Breast epithelium (tissue), 4 donors: ENCODE data around the gene HOXD13. TPM values are rescaled to one million over a fixed set of nuclear protein-coding genes. Genes with fewer than 3 reads are reported as not detected.

Experiments used
- DNase-seq, 2 donors: peaks; one replicate each; pipeline ENCODE4 v3.0.0-alpha.2; 2019; ENCODE audit warnings: low spot score in 2 of 2
- H3K27ac ChIP-seq, 2 donors: fragments of 200-600 bp; sonication (generic) in 1 of 2; one replicate each; pipeline ENCODE4 v1.5.1; 2016 to 2019; ENCODE audit warnings: mild to moderate bottlenecking in 1 of 2
- H3K27me3 ChIP-seq, 2 donors: fragments of 200-600 bp; sonication (generic) in 1 of 2; one replicate each; pipeline versions ENCODE4 v1.5.1 to v1.6.0; 2017 to 2019; ENCODE audit warnings: control low read depth in 1 of 2, mild to moderate bottlenecking in 1 of 2
- H3K36me3 ChIP-seq: fragments of 200-600 bp; one replicate; pipeline ENCODE4 v1.5.1; 2019
- H3K4me1 ChIP-seq, 2 donors: fragments of 200-600 bp; sonication (generic); one replicate each; pipeline ENCODE4 v1.5.1; 2016 to 2019; ENCODE audit warnings: control low read depth in 1 of 2
- H3K4me3 ChIP-seq, 3 donors: fragments of 200-600 bp; sonication (generic); 1 replicate in 2 of 3; 2 replicates in 1 of 3; pipeline ENCODE4 v1.5.1; 2016 to 2019; ENCODE audit warnings: mild to moderate bottlenecking in 3 of 3, moderate library complexity in 2 of 3
- H3K9me3 ChIP-seq, 2 donors: fragments of 200-600 bp; sonication (generic) in 1 of 2; one replicate each; pipeline ENCODE4 v1.5.1; 2016 to 2019; ENCODE audit warnings: control low read depth in 1 of 2
- POLR2A ChIP-seq: fragments of 450-650 bp; IDR thresholded peaks from one replicate; pipeline ENCODE4 v1.6.1; 2016; ENCODE audit warnings: antibody characterized with exemption, mild to moderate bottlenecking, moderate library complexity
- POLR2AphosphoS5 ChIP-seq, 3 donors: sonication (generic); formaldehyde crosslinking; IDR thresholded peaks; one replicate each; pipeline ENCODE4 v1.6.1; 2017; ENCODE audit warnings: antibody characterized with exemption in 3 of 3
- intact Hi-C: fragments of 100-400 bp; cut with DNase I; formaldehyde crosslinking; loops from one replicate; pipeline ENCODE4 v1.15.1; 2023; ENCODE audit warnings: low total_unique reads
- total RNA-seq, 3 donors: library from RNA; depleted of rRNA; stranded (reverse); fragments of >200 nt; gene quantifications; one replicate each; pipeline ENCODE4 v1.1.0, GENCODE V29; 2016
- TF ChIP-seq, protein P1 (sequence below), 3 donors: fragments of 450-650 bp; IDR thresholded peaks; one replicate each; pipeline ENCODE4 v1.5.1; 2016 to 2017; ENCODE audit warnings: antibody characterized with exemption in 3 of 3, mild to moderate bottlenecking in 3 of 3, moderate library complexity in 3 of 3

HOXD13 gene
- total RNA-seq, 3 donors from 2014 or later, result not detected

DNA sequence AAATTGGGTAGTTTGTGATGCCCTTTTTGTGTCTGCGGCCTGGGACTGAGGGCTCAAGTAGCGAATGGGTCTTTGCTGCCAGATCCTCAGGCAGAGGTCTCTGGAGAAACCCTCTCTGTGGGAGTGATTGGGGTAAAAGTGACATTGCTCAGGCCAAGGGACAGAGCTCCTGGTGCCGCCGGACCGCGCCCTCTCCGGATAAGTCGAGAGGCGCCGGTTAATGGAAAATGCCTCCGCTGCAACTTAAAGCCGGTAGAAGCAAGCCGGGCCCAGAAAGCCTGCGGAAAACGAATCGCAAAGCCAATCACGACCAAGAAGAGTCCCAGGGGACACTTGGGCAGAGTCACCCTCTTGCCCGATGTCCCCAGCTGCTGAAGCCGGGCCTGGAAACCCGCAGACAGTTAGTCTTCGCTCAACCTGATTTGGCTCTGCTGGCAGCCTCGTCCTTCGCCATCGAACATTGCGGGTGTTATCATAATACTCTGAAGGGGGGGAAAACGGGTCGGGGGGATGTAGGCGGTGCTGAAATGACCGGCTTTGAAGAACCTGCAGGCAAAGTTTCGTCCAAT lies 6.7 kb downstream of the HOXD13 start:
- no peak for DNase-seq
- H3K4me3 ChIP-seq, result peak overlapping the region in 1 of 3 donors; percentile 33
- no peaks in the 10 kb centered on the region for H3K9me3 ChIP-seq
- TF ChIP-seq, protein P1, sequence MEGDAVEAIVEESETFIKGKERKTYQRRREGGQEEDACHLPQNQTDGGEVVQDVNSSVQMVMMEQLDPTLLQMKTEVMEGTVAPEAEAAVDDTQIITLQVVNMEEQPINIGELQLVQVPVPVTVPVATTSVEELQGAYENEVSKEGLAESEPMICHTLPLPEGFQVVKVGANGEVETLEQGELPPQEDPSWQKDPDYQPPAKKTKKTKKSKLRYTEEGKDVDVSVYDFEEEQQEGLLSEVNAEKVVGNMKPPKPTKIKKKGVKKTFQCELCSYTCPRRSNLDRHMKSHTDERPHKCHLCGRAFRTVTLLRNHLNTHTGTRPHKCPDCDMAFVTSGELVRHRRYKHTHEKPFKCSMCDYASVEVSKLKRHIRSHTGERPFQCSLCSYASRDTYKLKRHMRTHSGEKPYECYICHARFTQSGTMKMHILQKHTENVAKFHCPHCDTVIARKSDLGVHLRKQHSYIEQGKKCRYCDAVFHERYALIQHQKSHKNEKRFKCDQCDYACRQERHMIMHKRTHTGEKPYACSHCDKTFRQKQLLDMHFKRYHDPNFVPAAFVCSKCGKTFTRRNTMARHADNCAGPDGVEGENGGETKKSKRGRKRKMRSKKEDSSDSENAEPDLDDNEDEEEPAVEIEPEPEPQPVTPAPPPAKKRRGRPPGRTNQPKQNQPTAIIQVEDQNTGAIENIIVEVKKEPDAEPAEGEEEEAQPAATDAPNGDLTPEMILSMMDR (IDR thresholded peaks at IDR 0.05), result no peak
- TF ChIP-seq POLR2AphosphoS5 (IDR thresholded peaks at IDR 0.05) (no peak), POLR2A (no peak)
- intact Hi-C loops, result no loop called here
- H3K27ac ChIP-seq, result no peak overlapping the region
- H3K27me3 ChIP-seq, result peaks cover 29 to 100% of the 10 kb centered on the region in 2 donors
- H3K4me1 ChIP-seq, result peaks cover 0 to 6% of the 10 kb centered on the region in 2 donors
- no peaks in the 10 kb centered on the region for H3K36me3 ChIP-seq

DNA sequence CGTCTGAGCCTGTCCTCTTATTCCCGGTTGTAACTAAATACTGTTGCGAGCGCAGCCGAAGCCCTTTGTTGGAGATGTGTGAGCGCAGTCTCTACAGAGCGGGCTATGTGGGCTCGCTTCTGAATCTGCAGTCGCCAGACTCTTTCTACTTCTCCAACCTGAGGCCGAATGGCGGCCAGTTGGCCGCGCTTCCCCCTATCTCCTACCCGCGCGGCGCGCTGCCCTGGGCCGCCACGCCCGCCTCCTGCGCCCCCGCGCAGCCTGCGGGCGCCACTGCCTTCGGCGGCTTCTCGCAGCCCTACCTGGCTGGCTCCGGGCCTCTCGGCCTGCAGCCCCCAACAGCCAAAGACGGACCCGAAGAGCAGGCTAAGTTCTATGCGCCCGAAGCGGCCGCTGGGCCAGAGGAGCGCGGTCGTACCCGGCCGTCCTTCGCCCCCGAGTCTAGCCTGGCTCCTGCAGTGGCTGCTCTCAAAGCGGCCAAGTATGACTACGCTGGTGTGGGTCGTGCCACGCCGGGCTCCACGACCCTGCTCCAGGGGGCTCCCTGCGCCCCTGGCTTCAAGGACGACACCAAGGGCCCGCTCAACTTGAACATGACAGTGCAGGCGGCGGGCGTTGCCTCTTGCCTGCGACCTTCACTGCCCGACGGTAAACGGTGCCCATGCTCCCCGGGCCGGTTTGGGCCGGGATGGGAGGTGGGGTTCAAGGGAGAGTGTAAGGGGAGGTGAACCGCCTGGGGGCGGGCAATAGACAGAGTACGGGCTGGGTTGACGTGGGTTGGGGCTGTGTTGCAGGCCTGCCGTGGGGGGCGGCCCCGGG lies 7.4 kb downstream of the HOXD13 start, which contains the start of gene HOXD12:
Gene HOXD12 (plus strand): TSS at position 68 of the 819 bp plus-strand sequence. CDS start 7 bp downstream, at position 75.
- Histone ChIP-seq H3K4me1 (peaks cover 3 to 6% of the 10 kb centered on the region in 2 donors), H3K9me3 (no peaks in the 10 kb centered on the region), H3K4me3 (peak within 1 kb of the TSS in 1 of 3 donors; percentile 33), H3K27ac (no peak within 1 kb of the TSS), H3K36me3 (no peaks in the 10 kb centered on the region), H3K27me3 (peaks cover 35 to 100% of the 10 kb centered on the region in 2 donors)
- intact Hi-C loops, result no loop called here
- DNase-seq, result no peak
- TF ChIP-seq POLR2A (no peak), POLR2AphosphoS5 (IDR thresholded peaks at IDR 0.05) (no peak)
- TF ChIP-seq, protein P1 (IDR thresholded peaks at IDR 0.05), result no peak

DNA sequence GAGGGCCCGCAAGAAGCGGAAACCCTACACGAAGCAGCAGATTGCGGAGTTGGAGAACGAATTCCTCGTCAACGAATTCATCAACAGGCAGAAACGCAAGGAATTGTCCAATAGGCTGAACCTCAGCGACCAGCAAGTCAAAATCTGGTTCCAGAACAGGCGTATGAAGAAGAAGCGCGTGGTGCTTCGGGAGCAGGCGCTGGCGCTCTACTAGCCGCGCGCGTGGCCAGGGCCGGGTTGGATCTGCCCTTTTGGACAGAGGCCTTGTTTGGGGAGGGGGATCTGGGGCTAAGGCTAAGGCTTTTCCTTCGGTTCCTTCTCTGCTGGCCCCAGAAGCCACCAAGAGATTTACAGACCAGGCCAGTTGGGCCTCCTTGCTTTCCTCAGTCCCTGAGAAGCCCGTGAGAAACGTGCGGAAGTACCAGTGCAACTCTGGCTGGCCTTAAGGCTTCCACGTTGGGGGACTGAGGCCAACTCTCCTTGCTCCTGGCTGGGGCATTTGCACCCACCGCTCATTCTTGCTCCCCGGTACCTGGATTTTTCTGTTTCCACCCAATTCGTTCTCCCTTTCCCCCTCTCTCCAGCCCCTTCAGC lies 8.1 kb downstream of the HOXD13 start:
- no peak for DNase-seq
- H3K36me3 ChIP-seq, result no peaks in the 10 kb centered on the region
- peaks cover 4 to 6% of the 10 kb centered on the region in 2 donors for H3K4me1 ChIP-seq
- no peak overlapping the region for H3K4me3 ChIP-seq
- peaks cover 41 to 100% of the 10 kb centered on the region in 2 donors for H3K27me3 ChIP-seq
- intact Hi-C loops, result no loop called here
- TF ChIP-seq POLR2AphosphoS5 (IDR thresholded peaks at IDR 0.05), result no peak
- TF ChIP-seq POLR2A, result no peak
- TF ChIP-seq, protein P1 (IDR thresholded peaks at IDR 0.05), result no peak
- no peaks in the 10 kb centered on the region for H3K9me3 ChIP-seq
- no peak overlapping the region for H3K27ac ChIP-seq

DNA sequence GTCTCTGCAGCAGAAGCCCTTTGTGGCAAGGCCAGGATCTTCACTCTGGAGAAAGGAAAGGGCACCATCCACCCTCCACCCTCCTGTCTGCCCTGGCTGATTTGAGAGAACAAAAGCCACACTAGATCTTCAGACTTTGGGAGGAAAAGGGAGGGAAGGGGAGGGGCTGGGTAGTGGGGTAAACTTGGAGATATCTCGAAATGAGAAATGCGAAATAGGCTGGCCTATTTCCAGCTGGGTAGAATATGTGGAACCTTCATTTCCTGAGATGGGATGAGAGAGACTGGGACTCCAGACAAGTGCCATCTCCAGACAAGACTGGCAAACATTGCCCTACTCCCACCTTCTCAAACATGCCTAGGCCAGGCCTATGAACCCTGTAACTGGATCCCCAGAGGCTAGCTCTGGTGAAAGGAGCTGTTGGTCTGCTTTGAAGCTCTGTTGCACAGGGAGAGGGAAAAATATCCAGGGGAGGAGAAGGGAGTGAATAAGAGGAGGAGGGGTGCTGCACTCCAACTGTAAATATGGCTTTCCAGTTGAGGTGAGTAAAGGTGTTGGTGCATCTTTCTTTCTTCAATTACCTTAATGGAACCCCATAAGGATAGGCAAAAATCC lies 8.8 kb downstream of the HOXD13 start:
- Histone ChIP-seq H3K27me3 (peaks cover 41 to 100% of the 10 kb centered on the region in 2 donors), H3K36me3 (no peaks in the 10 kb centered on the region), H3K27ac (no peak overlapping the region), H3K9me3 (no peaks in the 10 kb centered on the region), H3K4me1 (peaks cover 4 to 6% of the 10 kb centered on the region in 2 donors), H3K4me3 (no peak overlapping the region)
- DNase-seq, result no peak
- intact Hi-C loops, result no loop called here
- TF ChIP-seq POLR2A (no peak), POLR2AphosphoS5 (IDR thresholded peaks at IDR 0.05) (no peak)
- TF ChIP-seq, protein P1 (IDR thresholded peaks at IDR 0.05), result no peak
